HG02610 (cell line): ENCODE results near the gene DAGLB.

Experiments
- ATAC-seq: cut with Tn5 transposase; IDR thresholded peaks from one replicate; pipeline ENCODE4 v1.9.1; 2021; ENCODE audit warnings: mild to moderate bottlenecking, moderate library complexity; ENCODE audit not compliant: unreplicated experiment

The DAGLB gene

DNA sequence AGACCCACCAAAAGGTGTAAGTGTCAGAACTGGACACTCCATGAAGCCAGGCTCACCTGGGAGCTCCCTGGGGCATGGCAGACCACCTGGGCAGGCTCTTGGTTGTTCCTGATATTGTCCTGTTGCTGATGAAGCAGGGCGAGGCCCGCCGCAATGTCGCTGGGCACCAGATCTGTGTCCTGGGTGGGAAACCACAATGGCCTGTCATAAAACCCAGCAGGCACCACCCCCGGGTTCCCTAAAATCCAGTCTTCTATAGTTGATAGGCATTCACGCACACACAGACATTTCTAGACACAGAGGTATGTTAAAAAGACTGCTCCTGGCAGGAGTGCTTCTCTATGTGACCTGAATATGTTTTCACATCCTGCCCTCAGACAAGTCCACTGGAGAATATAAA is 15.0 kb downstream of the DAGLB start:
- no peak for ATAC-seq

DNA sequence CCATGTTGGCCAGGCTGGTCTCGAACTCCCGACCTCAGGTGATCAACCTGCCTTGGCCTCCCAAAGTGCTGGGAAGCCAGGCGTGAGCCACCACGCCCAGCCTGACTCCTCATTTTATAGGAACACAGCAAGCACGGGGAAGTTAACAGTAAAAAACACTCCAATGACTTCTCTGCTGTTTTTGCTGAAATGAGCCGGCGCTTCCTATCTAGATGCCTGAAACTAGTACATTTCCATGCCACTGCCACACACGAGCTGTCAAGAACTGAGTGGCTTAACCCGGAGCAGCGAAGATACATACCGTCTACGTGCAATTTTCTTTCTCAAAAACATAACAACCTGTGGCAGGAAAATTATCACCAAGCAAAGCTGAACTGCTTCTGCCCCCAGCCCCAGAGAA is 16.8 kb downstream of the DAGLB start:
- ATAC-seq, result no peak

- no peak for ATAC-seq
Measured at GRCh38 chr7:6430271-6430940, 17.3 kb downstream of the DAGLB start.

GRCh38 chr7:6425948-6426347 is 21.8 kb downstream of the DAGLB start:
- ATAC-seq, result no peak

DNA sequence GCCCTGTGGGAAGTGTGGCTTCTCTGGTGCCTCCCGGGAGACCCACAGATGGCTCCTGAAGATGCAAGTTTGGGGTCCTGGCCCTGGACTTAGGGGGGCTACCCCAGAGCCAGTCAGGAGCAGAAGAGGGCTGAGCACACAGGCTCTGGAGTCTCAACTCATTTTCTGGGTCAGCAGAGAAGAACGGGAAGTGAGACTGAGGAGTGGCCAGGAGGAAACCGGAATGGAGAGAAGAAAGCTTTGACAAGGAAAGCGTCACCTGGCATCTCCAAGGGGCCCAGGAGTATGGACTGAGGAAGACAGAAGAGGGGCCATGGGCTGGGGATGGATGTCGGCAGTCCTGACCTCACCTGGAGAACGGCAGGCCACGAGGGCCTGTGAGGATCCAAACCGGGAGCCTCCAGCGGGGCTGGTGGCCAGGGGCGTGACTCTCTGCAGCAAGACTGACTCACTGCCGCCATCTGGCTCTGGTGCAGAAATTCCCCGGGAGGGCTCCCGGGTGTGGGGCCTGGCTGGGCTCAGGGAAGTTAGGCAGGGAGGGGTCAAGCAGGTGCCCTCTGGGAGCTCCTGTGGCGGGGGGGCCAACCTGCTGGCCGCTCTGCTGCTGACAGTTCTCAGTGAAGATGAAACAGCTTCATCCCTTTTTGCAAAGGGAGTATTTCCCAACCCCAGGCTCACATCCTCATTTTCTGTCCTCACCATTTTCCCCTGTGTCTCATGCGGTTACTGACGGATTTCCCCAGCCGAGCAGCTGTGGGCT is 23.6 kb downstream of the DAGLB start:
- ATAC-seq, result no peak

DNA sequence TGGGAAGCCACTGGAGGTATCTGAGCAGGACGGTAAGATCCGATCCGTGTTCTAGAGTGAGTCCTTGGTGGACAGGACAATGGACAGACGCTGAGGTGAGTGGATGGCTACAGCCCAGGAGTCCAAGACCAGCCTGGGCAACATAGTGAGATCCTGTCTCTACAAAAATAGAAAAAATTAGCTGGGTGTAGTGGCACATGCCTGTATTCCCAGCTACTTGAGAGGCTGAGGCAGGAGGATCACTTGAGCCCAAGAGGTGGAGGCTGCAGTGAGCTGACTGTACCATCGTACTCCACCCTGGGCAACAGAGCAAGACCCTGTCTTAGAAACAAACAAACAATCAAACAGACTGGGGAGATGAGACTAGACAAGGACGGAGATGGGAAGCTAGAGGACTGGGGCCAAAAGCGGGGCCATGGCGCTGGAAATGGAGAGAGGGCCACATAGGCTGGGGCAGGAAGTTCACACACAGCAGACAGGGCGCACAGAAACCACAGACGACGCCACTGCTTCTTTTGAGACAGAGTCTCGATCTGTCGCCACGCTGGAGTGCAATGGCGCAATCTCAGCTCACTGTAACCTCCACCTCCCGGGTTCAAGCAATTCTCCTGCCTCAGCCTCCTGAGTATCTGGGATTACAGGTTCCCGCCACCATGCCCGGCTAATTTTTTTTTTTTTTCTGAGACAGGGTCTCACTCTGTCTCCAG is 24.7 kb downstream of the DAGLB start:
- no peak for ATAC-seq

DNA sequence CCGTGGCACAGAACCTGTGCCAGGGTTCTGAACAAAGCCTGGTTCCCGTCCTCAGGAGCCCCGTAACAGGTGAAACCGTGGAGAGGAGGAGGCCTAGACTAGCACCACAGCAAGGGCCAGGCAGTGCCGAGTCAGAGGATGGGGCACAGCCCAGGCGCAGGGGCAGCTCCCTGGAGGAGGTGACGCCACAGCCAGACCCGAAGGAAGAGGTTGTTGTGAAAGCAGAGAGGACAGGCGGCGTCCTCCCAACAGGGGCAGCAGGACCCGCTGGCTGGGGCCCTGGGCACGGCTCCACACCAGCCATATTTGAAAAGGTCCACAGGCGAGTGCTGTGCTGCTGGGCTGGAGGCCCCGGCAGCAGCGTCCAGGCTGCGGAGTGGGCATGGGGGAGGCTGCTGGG is 25.7 kb downstream of the DAGLB start:
- ATAC-seq, result no peak

DNA sequence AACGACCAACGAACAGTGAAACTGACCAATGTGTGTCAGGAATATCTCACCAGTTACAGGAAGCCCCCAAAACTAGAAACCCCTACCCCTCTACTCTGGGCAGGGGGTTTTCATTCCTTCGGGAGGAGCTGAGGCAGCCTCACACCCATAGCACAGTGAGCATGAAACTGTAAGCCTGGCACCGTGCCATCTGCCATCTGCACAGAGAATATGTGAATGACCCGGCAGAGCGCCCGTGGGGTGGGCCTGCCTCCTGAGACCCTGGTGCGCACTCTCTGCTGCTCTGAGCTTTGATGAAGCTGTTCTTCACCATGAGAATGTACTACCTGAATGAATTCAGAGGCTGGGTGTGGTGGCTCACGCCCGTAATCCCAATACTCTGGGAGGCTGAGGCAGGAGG is 27.1 kb downstream of the DAGLB start:
- ATAC-seq, result no peak

GRCh38 chr7:6419310-6419773 is 28.4 kb downstream of the DAGLB start:
- no peak for ATAC-seq

GRCh38 chr7:6417408-6417807 is 30.3 kb downstream of the DAGLB start:
- no peak for ATAC-seq

GRCh38 chr7:6416516-6417145 is 31.1 kb downstream of the DAGLB start:
- no peak for ATAC-seq

DNA sequence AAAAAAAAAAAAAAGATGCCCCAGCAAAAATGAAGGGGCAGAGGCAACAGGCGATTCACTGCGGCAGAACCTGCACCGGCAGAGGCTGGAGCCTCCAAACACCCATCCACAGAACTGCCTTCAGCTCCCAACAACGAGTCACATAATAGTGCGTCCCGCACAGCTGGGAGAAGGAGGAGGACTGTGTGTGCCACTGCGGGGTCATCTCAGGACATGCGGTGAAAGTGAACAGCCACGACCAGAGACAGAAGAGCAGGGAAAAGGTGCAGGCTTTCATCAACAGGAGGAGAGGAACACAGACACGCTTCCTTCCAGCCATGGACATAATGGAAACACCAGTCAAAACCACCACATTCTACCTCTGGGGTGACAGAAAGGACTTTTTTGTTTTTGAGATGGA is 34.1 kb downstream of the DAGLB start:
- ATAC-seq, result no peak

- no peak for ATAC-seq
Measured at GRCh38 chr7:6409944-6410693, 37.6 kb downstream of the DAGLB start.

DNA sequence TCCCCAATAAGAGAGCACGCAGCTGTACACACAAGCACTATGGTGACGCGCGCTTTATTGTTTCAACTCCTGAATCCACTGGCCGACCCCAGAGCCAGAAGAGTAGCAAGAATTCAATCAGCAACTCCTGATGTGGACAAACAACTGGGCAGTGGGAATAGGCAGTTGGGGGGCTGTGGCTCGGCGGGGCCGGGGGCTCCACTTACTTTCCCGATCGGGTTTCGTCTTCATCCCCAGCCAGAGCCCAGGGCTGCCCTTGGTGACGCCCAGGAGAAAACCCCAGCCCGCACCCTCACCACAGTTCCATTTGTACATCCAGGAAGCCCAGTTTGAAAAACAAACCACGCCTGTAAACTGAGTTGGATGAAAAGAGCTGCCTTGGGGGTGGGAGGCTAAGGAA is 38.7 kb downstream of the DAGLB start:
- no peak for ATAC-seq

GRCh38 chr7:6407434-6407833 is 40.3 kb downstream of the DAGLB start:
- no peak for ATAC-seq

DNA sequence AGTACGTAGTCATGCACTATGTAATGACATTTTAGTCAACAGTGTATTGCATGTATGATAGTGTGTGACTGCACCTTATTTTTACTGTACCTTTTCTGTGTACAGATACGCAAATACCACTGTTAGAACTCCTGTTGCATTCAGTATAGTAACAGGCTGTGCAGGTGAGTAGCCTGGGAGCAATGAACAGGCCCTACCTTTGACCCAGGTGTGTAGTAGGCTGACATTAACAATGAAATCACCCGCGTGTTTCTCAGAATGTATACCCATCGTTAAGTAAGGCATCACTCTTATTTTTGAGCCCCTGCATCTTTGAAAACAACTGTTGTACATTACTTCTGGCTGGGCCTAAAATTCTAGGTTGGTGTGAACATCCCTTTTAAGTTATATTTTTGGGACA is 41.6 kb downstream of the DAGLB start:
- no peak for ATAC-seq

GRCh38 chr7:6403907-6404306 is 43.8 kb downstream of the DAGLB start:
- ATAC-seq, result no peak

- no peak for ATAC-seq
Measured at GRCh38 chr7:6402741-6403140, 45.0 kb downstream of the DAGLB start.

DNA sequence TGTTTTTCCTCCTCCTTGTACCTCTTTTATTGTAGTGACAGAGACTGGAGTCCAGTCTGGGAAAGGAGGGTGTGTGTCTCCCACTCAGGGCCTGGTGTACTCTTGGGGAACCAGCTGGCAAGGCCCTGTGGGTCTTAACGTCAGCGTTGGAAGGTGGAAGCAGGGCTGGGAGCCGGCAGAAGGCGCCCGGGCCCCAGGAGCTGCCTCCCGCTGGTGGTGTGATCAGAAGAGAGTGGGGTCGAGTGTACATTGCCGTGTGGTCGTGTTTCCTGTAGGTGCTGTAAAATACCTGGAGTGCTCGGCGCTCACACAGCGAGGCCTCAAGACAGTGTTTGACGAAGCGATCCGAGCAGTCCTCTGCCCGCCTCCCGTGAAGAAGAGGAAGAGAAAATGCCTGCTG is 45.7 kb downstream of the DAGLB start:
- ATAC-seq, result no peak

GRCh38 chr7:6401536-6401935 is 46.2 kb downstream of the DAGLB start:
- no peak for ATAC-seq
